K562 (cell line): ENCODE measurements around the gene APOBEC3F. TPM values are rescaled to one million over a fixed set of nuclear protein-coding genes. Genes with fewer than 3 reads are reported as not detected.
"Not testable (repeated sequence)": the region's sequence is repeated elsewhere in the genome, so short reads cannot be mapped to it uniquely, and the experiment has no call there.

Experiments
- ATAC-seq: fragments of 200-7000 bp; cut with Tn5 transposase; 3 replicates; pipeline ENCODE4 v1.9.1; 2020; ENCODE audit warnings: moderate library complexity
- BruUV-seq: library from RNA; stranded (reverse); fragments of 400-500 nt; replicated peaks from 2 replicates; lab custom pipeline; 2021; lab: Mats Ljungman, UMichigan
- CTCF ChIA-PET: fragments of 300-600 bp; formaldehyde crosslinking; extraction: SDS; loops from one replicate; lab custom pipeline; 2021; ENCODE audit warnings: low intra/inter-chr PET ratio; lab: Yijun Ruan, JAX
- POLR2A ChIA-PET: fragments of 300-600, 350-650 bp; sonication (Branson Sonifier 250); formaldehyde crosslinking; extraction: SDS; loops from one replicate; lab custom pipeline; 2021; ENCODE audit warnings: antibody characterized with exemption, inconsistent platforms; lab: Yijun Ruan, JAX
- DNase-seq, 4 experiments: peaks; one replicate each; pipeline versions ENCODE4 v3.0.0 to v3.0.0-alpha.2; 2011 to 2018; ENCODE audit warnings: low spot score in 3 of 4, mixed read lengths in 3 of 4; ENCODE audit errors: extremely low read depth in 1 of 4
- FAIRE-seq: peaks from 2 replicates; lab custom pipeline; 2011; peaks lifted over from hg19 to GRCh38; lab: Jason Lieb, UNC
- H2AFZ ChIP-seq: 2 replicates; pipeline ENCODE4 v1.6.0; 2011; ENCODE audit warnings: low read depth, low read length, control low read depth, inconsistent platforms
- H3K27ac ChIP-seq: fragments of 200-600 bp; 3 replicates; pipeline ENCODE4 v1.8.0; 2011; ENCODE audit warnings: low read depth, mild to moderate bottlenecking, control low read depth, inconsistent platforms, low read length, moderate library complexity, mixed read lengths; ENCODE audit errors: extremely low read depth
- H3K27me3 ChIP-seq, 2 experiments: fragments of 300-600 bp in 1 of 2; 2 replicates in 1 of 2; 3 replicates in 1 of 2; pipeline versions ENCODE4 v1.6.0 to v1.8.0; 2011; ENCODE audit warnings: inconsistent platforms in 2 of 2, low read length in 2 of 2, mild to moderate bottlenecking in 1 of 2, mixed read lengths in 1 of 2, moderate library complexity in 1 of 2; ENCODE audit not compliant: control insufficient read depth in 2 of 2, insufficient read depth in 2 of 2
- H3K36me3 ChIP-seq: fragments of 300-600 bp; 3 replicates; pipeline ENCODE4 v1.8.0; 2011; ENCODE audit warnings: mild to moderate bottlenecking, low read length, inconsistent platforms; ENCODE audit not compliant: control insufficient read depth, insufficient read depth
- H3K4me1 ChIP-seq, 2 experiments: fragments of 200-600 bp in 1 of 2; replicated peaks in 1 of 2; 2 replicates in 1 of 2; 3 replicates in 1 of 2; pipeline versions ENCODE4 v1.5.1 to v1.8.0; 2011; ENCODE audit warnings: inconsistent platforms in 2 of 2, low read length in 2 of 2, mild to moderate bottlenecking in 1 of 2, mixed read lengths in 1 of 2, moderate library complexity in 1 of 2; ENCODE audit not compliant: control insufficient read depth in 2 of 2, insufficient read depth in 2 of 2
- H3K4me2 ChIP-seq: 2 replicates; pipeline ENCODE4 v1.6.1; 2011; ENCODE audit warnings: low read length, control low read depth, inconsistent platforms, mixed read lengths; ENCODE audit not compliant: insufficient read depth
- H3K4me3 ChIP-seq: fragments of 200-600 bp; sonication (generic), shearing (Covaris generic); 2 replicates; pipeline ENCODE4 v1.5.1; 2016; ENCODE audit warnings: control low read depth, inconsistent platforms
- H3K79me2 ChIP-seq: fragments of 200-600 bp; 3 replicates; pipeline ENCODE4 v1.8.0; 2011; ENCODE audit warnings: low read length, inconsistent platforms; ENCODE audit not compliant: control insufficient read depth, insufficient read depth
- H3K9ac ChIP-seq, 2 experiments: 2 replicates each; pipeline versions ENCODE4 v1.6.0 to v1.6.1; 2011; ENCODE audit warnings: low read depth in 2 of 2, low read length in 2 of 2, control low read depth in 1 of 2, inconsistent platforms in 1 of 2, mild to moderate bottlenecking in 1 of 2, mixed read lengths in 1 of 2; ENCODE audit not compliant: insufficient read depth in 1 of 2
- H3K9me1 ChIP-seq: one replicate; pipeline ENCODE4 v1.6.0; 2011; ENCODE audit warnings: inconsistent platforms, mild to moderate bottlenecking, low read length, moderate library complexity; ENCODE audit not compliant: control insufficient read depth, insufficient read depth
- H3K9me3 ChIP-seq: replicated peaks from 2 replicates; pipeline ENCODE4 v1.5.1; 2011; ENCODE audit warnings: low read depth, low read length, inconsistent platforms; ENCODE audit not compliant: control insufficient read depth, insufficient read depth
- H4K20me1 ChIP-seq: replicated peaks from 2 replicates; pipeline ENCODE4 v1.6.1; 2011; ENCODE audit warnings: low read length, inconsistent platforms, mixed read lengths; ENCODE audit not compliant: control insufficient read depth, insufficient read depth
- FOXA1 ChIP-seq: fragments of 450-650 bp; IDR thresholded peaks from 2 replicates; pipeline ENCODE4 v1.6.1; 2016; ENCODE audit warnings: mild to moderate bottlenecking, borderline replicate concordance
- FOXK1 ChIP-seq: sonication (generic); formaldehyde crosslinking; IDR thresholded peaks from 2 replicates; pipeline ENCODE4 v1.8.0; 2022; ENCODE audit warnings: missing genetic modification reagents, mild to moderate bottlenecking, borderline replicate concordance
- GABPA ChIP-seq: fragments of 200-800 bp; sonication (Bioruptor generic); conservative IDR thresholded peaks from 2 replicates; pipeline ENCODE4 v1.6.1; 2016; ENCODE audit warnings: low read depth, missing genetic modification characterization, missing compliant biosample characterization
- MLLT1 ChIP-seq, 2 experiments: fragments of 450-650 bp; IDR thresholded peaks; 2 replicates each; pipeline ENCODE4 v1.6.1; 2016
- ZBTB33 ChIP-seq: sonication (generic); formaldehyde crosslinking; IDR thresholded peaks from 2 replicates; pipeline ENCODE4 v1.8.1; 2023; ENCODE audit warnings: mild to moderate bottlenecking, missing genetic modification reagents
- WGBS: fragments of 100-300 bp; shearing (Covaris generic); methylation state at CpG from one replicate; pipeline ENCODE4 v1.1.6; 2016; ENCODE audit warnings: low coverage, mixed read lengths; ENCODE audit not compliant: insufficient coverage; ENCODE audit errors: missing lambda C conversion rate; 5-methylcytosine and 5-hydroxymethylcytosine counted together
- in situ Hi-C: fragments of 300-500 bp; cut with MboI; formaldehyde crosslinking; loops from 4 replicates; pipeline ENCODE4 v1.15.0; 2018; ENCODE audit warnings: inconsistent platforms, mixed read lengths
- intact Hi-C: fragments of 100-400 bp; cut with micrococcal nuclease; formaldehyde crosslinking; loops from 2 replicates; pipeline ENCODE4 v1.14.2; 2022
- polyA plus RNA-seq, 8 experiments: library from polyadenylated mRNA; depleted of rRNA in 4 of 8; stranded (reverse) in 5 of 8; unstranded in 3 of 8; fragments of >200 nt; fragmentation: Nextera tagmentation in 2 of 8; fragmentation: Illumina TruSeq in 1 of 8; extraction: Ambion mirVana in 2 of 8; extraction: Trizol in 1 of 8; gene quantifications; 2 replicates each; pipeline versions ENCODE4 v1.2.1 to v1.2.3, GENCODE V29; 2011 to 2014; ENCODE audit warnings: inconsistent platforms in 1 of 8, missing spikeins in 1 of 8
- total RNA-seq, 7 experiments: library from RNA; depleted of rRNA in 6 of 7; stranded (reverse); fragments of >200 nt in 6 of 7; fragmentation: Illumina TruSeq in 2 of 7; extraction: Trizol in 2 of 7; gene quantifications; 2 replicates each; pipeline versions ENCODE4 v1.2.1 to v1.2.3, GENCODE V29; 2011 to 2021; ENCODE audit warnings: low replicate concordance in 1 of 7

The APOBEC3F gene
- total and polyA plus RNA-seq, 9 of the 15 experiments (the other 6 are each of a cell fraction or from before 2014, with no cell fraction given): 1.1 to 3.3 (median 1.9) TPM

DNA sequence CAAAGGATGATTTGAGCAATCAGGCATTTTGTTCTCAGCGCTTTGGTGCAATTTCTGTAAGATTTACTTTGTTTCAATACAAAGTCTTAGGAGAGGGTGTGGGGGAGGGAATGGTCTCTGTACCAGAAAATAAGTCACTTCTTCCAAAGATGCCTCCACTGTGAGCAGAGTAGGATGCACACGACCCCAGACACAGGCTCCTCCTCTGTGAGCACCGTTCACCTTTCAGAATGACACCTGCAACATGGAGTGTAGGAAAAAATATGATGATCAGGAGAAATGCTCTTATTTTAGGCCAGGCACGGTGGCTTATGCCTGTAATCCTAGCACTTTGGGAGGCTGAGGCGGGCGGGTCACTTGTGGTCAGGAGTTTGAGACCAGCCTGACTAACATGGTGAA lies 25.9 kb upstream of the APOBEC3F start:
- BruUV-seq, H2AFZ ChIP-seq, DNase-seq, H4K20me1 ChIP-seq, H3K9me1 ChIP-seq, CTCF ChIA-PET, H3K27me3 ChIP-seq, H3K9me3 ChIP-seq: not testable (repeated sequence)
- peak; percentile 11 for FAIRE-seq
- WGBS: 0% methylated on average over 6 of the region's 6 CpGs
- Histone ChIP-seq H3K9ac (peak overlapping the region; percentile 73 to 93), H3K4me2 (peak overlapping the region; percentile 87), H3K4me3 (peak overlapping the region; percentile 75), H3K4me1 (peaks cover 20 to 52% of the 10 kb centered on the region in 2 experiments; a peak in 4 of 5 replicates), H3K79me2 (peaks cover 35% of the 10 kb centered on the region), H3K36me3 (peaks cover 18% of the 10 kb centered on the region), H3K27ac (peak overlapping the region; percentile 89)
- in situ Hi-C loops (loop anchor here (5.0 to 25.0 kb wide), 2 partner anchors 103 to 952 kb away; partner anchors contain the start of gene PICK1), intact Hi-C loops (loop anchor here (5.0 to 10.0 kb wide), 2 partner anchors 50 to 142 kb away; partner anchors contain the start of gene CBX6)
- TF ChIP-seq GABPA (tag): 0 out of 2 replicates have a peak, but pooled peaks have one; percentile 16
- peak; percentile 9; the same call in 1 of the 3 replicates for ATAC-seq
- POLR2A ChIA-PET: interaction anchor here (0.5 kb wide), 1 partner anchor 21 kb away, joined by 3 read pairs; no protein-coding TSS in a partner anchor

- WGBS: 90% methylated on average over 2 of the region's 13 CpGs
- Histone ChIP-seq H3K9ac (peak overlapping the region in 1 of 2 experiments; percentile 58; a peak in 1 of 4 replicates), H3K27ac (no peak overlapping the region), H3K9me1 (peaks cover 2% of the 10 kb centered on the region), H4K20me1 (no peaks in the 10 kb centered on the region), H3K4me3 (no peak overlapping the region), H3K4me2 (no peak overlapping the region), H3K79me2 (peaks cover 40% of the 10 kb centered on the region), H3K27me3 (no peaks in the 10 kb centered on the region), H2AFZ (no peak overlapping the region), H3K9me3 (no peaks in the 10 kb centered on the region), H3K4me1 (peaks cover 24 to 60% of the 10 kb centered on the region in 2 experiments; a peak in 4 of 5 replicates), H3K36me3 (peaks cover 20% of the 10 kb centered on the region)
- ChIA-PET CTCF (no interaction called here), POLR2A (interaction anchor here (0.6 to 1.2 kb wide), 2 partner anchors 127 to 236 kb away, joined by 3 read pairs; no protein-coding TSS in a partner anchor)
- no peak for FAIRE-seq
- in situ Hi-C loops (loop anchor here (25.0 kb wide), 1 partner anchor 954 kb away; the partner anchor contains the start of gene PICK1), intact Hi-C loops (loop anchor here (10.0 kb wide), 1 partner anchor 48 kb away; no protein-coding TSS in a partner anchor)
- no TSS peak for BruUV-seq
- ATAC-seq: no peak
- DNase-seq: no peak
- TF ChIP-seq ZBTB33 (CRISPR knock-in tag): 0 out of 2 replicates have a peak, but pooled peaks have one; percentile 30
- TF ChIP-seq FOXA1: no peak
- peak in 1 of 2 experiments; percentile 77; a peak in 2 of 4 replicates for TF ChIP-seq MLLT1 (IDR thresholded peaks at IDR 0.05)
- no peak for TF ChIP-seq FOXK1 (CRISPR knock-in tag)
These were observed 24.1 kb upstream of the APOBEC3F start for GRCh38 chr22:39016592-39016991.
